ENCODE results near the gene COL6A1.
"Not testable (repeated sequence)": the region's sequence is repeated elsewhere in the genome, so short reads cannot be mapped to it uniquely, and the experiment has no call there.

Gene COL6A1

DNA sequence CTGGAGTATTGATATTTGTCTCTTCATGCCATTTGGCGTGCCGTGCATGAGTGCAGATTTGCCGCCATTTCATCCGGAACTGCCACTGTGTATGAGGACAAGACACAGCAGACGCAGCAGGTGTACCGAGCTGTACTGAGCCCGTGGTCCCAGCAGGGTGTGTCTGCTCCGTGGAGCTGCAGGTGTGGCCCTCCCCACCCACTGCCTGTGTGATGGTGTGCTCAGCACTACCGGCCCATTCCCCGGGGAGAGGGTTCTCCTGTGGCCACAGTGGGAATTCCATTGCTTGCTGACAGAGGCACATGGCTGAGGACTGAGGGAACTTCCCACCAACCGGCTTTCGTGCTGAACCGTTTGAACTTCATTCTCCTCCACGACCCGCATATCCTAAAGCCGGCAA is 34.3 kb upstream of the COL6A1 start:
- DNase-seq, result no peak

DNA sequence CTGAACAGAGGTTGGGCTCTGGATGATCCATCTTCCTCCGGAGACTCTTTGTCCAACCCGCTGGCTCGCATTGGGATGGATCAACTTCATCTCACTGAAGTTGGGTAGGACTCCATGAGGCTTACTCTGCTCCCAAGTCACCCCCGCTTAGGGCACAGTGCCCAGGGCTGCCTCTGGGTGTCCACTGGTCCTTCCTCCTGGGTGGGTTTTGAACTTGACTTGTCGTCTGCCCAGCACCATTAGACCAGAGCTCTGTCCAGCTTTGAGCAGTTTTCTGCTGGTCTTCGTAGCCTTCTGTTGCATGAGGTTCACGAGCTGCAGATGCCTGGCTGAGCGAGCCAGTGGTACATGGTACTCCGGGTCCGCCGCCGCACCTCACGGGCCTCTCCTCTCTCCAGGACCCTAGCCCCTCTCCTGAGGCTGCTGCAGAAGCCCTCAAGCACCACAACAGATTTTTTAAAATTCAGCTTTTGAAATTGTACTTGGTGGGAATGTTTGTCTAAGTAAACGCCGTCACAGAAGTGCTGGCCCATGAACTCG is 33.8 kb upstream of the COL6A1 start:
- no peak for DNase-seq

- DNase-seq, result no peak
These were observed 32.9 kb upstream of the COL6A1 start for GRCh38 chr21:45948576-45949141.

DNA sequence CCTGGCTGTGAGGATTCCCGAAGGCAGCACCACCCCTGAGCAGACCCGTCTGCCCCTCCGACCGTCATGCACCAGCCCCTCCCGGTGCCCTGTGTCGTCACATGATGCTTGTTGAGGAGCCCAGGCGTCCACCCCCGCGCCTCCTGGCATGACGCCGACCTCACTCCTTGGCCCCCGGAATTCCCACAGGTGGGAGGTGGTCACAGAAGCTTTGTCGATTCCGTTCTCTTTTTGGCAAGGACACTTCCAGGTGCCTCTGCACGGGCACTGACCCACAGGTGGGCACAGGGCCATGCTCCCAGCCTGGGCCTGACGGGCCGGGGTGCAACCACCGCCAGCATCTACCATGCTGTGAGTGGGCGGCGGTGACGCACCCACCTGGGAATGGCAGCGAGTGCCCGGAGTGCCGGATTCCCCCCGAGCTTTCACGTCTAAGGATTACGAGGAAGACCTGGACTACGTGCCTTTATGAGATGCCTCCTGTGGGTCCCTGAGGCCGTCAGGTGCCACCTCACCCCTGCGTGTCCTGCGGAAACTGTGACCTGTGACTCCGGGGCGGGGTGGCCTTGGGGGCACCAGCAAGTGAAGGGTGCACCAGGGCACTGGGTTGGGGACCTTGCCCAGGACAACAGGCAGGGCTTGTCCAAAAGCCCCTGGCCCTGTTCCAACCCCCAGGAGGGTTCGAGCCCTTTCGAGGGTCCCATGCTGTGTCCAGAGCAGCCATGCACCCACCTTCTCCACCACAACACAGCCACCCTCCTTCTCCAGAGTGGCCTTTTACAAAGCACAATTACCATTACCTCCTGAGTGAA is 31.4 kb upstream of the COL6A1 start:
- no peak for DNase-seq

- no peak for DNase-seq
These were observed 30.6 kb upstream of the COL6A1 start for GRCh38 chr21:45950740-45951515.

- DNase-seq, result no peak
These were observed 29.9 kb upstream of the COL6A1 start for GRCh38 chr21:45951676-45952075.

DNA sequence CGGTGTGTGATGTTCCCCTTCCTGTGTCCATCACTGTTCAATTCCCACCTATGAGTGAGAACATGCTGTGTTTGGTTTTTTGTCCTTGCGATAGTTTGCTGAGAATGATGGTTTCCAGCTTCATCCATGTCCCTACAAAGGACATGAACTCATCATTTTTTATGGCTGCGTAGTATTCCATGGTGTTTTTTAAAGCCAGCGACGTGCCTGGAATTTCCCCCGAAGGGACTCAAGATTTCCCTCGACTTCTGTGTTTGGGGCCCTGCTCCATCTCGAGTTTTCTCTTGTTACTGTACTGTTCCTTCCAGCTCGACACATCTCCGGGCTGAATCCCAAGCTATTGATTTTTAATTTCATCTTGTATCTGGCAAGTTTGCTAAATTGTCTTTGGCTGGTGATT is 29.0 kb upstream of the COL6A1 start:
- not testable (repeated sequence) for DNase-seq

DNA sequence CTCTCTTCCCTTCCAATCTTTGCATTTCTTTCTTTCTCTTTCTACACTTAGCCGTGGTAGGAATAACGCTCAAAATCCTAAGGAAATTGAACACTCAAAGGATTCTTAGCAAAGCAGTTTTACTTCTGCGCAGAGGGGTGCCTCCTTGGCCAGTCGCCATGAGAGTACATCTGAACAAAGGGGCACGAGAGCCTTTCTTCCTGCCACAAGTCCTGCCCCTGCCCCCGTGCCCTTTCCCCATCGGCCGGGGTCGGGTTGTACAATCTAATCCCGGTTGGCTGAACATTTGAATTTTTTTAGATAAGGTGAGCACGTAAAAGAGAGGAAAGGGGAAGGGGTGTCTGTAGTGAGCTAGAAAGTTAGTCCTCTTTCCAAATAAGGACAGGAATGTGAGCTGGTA is 28.6 kb upstream of the COL6A1 start:
- no peak for DNase-seq

GRCh38 chr21:45954261-45954660 is 27.3 kb upstream of the COL6A1 start:
- DNase-seq, result no peak

DNA sequence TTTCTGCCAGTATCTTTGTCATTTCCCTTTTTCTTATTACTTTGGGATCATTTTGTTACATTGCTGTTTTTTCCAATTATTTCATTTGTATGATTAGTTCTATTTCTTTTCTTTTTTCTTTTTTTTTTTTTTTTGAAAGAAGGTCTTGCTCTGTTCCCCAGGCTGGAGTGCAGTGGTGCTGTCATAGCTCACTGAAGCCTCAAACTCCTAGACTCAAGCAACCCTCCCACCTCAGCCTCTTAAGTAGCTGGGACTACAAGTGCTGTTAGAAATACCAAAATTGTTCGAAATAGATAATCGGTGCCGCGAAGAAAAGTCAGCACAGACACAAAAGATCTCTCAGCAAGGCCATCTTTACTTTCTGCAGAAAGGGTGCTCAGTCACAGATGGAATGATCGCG is 26.6 kb upstream of the COL6A1 start:
- DNase-seq, result no peak

DNA sequence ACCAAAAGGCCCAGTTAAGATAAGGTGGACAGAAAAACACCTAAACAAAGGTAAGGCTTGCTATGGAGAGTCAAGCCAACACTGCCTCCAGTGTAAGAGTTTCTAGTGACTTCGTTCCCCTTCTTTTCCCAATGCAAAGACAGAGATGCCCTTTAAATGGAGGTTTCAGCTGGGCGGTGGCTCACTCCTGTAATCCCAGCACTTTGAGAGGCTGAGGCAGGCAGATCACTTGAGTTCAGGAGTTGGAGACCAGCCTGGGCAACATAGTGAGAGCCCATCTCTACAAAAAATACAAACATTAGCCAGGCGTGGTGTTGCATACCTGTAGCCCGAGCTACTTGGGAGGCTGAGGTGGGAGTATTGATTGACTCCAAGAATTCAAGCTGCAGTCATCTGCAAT is 24.0 kb upstream of the COL6A1 start:
- no peak for DNase-seq

DNA sequence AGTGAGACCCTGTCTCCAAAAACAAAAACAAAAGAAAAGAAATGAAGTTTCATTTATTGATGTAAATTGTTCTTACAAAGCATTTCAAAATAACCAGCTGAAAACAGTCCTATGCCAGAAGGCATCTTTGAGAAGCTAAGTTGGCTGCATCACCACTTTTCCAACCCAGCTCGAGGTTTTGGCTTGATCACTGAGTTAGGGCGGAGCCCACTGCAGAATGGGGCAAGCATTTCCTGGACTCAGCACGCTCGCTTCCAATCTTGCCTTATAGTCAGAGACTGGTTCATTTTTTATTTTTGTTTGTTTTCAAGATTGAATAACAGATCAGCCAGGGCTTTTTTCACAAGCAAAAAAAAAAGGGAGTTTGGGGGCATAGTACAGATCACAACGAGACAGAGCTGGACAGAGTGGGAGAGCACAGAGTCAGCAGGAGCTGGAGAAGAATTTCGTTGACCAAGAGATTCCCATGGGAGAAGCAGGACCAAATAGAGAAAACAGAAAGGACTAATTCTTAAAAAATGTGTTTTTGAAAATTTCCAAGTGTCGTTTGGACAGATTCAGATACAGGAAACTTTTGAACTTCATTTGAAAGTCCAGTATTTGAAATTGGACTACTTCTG is 23.5 kb upstream of the COL6A1 start:
- no peak for DNase-seq

DNA sequence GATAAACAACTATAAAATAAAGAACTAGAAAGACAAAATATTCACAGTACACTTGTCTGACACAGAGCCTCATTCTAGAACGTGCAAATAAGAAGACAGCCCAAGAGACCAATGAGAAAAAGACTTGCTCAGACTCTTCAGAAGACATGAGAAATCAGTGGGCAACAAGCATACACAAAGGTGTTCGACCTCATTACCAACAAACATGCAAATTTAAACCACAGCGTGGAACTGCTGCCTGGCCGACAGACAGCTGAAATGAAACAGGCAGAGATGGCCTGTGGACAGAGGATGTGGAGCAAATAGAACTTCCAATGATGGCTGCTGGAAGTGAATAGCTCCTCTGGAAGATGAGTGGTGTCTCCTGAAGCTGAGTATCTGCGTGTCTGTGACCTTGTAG is 22.4 kb upstream of the COL6A1 start:
- DNase-seq, result no peak

DNA sequence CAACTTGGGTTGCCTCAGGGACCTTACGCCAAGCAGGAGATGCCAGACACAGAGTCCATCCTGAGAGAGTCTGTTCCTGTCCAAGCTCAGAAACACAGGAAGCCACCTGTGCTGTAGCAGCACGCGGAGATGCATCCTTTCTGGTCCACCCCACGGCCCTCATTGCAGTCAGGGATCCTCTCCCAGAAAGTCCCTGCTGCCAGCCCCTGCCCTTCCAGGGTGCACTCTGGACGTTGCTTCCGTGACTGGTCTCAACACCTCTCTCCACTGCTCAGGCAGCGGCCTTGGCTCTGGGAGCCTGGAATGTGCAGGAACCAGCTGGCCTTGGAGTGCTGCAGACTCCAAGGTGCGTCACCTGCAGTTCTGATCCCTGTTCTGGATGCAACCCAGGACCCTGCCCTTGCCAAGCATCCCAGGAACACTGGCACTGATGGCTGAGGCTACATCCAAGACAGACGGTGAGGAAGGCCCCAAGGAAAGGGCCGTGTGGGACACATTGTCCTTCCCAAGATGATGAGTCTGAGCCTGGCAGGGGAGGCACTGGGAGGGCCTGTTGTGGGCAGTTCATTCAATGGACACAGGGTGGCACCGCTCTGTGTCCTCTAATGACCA is 21.7 kb upstream of the COL6A1 start:
- no peak for DNase-seq

GRCh38 chr21:45961408-45961807 is 20.2 kb upstream of the COL6A1 start:
- DNase-seq, result not testable (repeated sequence)

DNA sequence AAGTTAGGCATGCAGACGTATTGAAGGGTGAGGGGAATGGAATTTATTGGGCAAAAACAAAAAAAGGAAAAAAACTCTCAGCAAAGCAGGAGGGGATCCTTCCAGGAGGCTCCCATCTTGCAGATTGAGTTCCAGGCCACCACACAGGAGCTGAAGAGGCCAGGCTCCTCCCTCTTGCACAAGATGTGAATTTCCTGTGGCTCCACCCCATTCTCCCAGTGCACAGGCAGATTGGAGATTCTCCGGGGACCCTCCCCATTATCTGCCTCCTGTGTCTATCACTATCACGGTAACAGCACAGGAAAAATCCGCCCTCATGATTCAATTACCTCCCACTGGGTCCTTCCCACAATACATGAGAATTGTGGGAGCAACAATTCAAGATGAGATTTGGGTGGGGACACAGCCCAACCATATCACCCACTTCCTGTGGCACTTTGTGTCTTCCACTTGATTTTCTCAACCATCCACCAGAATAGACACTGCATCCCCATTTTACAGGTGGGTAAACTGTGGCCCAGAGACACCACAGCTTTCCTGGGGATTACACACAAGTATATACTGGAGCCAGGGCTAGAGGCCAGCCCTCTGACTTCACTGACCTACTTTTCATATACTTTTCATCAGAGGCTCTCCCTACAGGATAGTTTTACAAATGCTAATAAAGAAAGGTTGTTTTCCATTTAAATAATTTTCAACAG is 18.9 kb upstream of the COL6A1 start:
- DNase-seq, result no peak

GRCh38 chr21:45963232-45963570 is 18.4 kb upstream of the COL6A1 start:
- DNase-seq, result no peak

- DNase-seq, result no peak
These were observed 16.9 kb upstream of the COL6A1 start for GRCh38 chr21:45964649-45965048.

DNA sequence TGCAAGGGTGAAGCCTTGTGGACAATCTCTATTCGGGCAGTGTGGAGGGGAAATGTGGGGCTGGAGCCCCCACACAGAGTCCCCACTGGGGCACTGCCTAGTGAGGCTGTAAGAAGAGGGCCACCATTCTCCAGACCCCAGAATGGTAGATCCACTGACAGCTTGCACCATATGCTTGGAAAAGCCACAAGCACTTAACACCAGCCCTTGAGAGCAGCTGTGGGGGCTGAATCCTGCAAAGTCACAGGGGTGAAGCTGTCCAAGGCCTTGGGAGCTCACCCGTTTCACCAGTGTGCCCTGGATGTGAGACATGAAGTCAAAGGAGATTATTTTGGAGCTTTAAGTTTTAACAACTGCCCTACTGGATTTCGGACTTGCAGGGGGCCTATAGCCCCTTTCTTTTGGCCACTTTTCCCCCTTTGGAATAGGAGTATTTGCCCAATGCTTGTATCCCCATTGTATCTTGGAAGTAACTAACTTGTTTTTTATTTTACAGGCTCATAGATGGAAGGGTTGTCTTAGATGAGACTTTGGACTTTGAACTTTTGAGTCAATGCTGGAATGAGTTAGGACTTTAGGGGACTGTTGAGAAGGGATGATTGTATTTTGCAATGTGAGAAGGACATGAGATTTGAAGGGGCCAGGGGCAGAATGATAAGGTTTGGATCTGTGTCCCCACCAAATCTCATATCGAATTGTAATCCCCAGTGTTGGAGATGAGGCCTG is 16.3 kb upstream of the COL6A1 start:
- DNase-seq, result no peak

DNA sequence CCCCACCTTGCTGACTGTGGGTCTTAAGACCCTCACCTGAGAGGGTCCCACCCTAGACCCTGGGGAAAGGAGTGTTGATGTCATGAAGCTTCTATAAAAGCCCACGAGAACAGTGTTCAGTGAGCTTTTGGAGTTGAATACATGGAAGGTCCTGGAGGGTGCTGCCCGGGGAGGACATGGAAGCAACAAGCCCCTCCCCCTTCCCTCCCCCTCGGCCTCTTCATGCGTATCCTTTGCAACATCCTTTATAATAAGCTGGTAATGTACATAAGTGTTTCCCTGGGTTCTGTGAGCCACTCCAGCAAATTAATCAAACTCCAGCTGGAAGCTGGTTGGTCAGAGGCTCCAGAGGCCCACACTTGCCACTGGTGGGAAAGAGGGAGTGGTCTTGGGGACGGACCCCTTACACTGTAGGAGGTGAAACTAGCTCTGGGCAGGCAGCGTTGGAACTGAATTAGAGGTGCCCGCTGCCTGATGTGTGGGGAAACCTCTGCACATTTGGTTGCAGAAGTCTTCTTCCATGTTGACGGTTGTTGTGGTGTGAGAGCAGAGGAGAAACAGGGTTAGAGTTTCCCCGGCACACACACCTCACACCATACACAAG is 14.7 kb upstream of the COL6A1 start:
- no peak for DNase-seq

Measured in T-helper 9 cell (primary cell).